Measurements from ENCODE around the gene UNCX. TPM values are rescaled to one million over a fixed set of nuclear protein-coding genes. Genes with fewer than 3 reads are reported as not detected.

UNCX gene
- total RNA-seq, 1 experiment from 2014 or later: not detected

DNA sequence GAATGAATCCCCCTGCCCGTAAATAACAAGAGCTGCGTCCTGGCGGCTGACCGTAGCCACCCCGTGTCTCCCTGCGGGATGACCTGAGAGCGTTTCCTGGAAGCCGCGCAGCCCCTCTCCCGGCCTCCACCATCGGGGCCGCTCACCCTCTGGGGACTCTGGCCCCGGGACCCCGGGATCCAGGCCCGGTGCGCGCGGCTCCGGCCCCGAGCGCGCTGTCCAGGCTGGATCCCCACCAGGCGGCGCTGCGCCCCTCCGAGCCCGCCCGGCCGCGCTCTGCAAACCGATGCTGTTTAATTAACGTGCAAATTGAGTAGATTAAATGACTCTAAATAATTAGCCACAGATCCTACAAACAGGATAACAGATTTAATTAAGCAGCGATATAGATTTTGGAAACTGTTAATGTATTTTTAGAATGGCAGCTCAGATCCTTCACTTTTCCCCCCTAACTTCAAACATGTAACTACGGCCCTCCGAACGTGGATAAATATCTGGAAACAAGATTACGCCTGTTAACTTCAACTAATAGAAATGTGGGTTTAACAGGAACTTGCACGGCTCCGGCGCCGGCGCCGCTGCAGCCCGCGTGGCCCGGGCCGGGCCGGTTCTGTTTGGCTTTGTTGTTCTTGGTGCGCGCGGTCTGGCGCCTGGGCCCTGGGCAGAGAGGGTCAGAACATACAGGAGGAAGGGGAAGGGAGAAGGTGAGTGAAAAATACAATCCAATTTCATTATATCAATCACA, 7.1 kb upstream of the UNCX start:
- peak; percentile 95 for ATAC-seq

More for the DNA sequence above, 7.1 kb upstream of the UNCX start:
- POLR2A ChIA-PET: no interaction called here
- Histone ChIP-seq H2AFZ (ENCODE audit: low read depth, low read length, poor library complexity, severe bottlenecking) (peak overlapping the region; percentile 73), H3K79me2 (ENCODE audit: insufficient read depth, low read length) (no peaks in the 10 kb centered on the region), H3K27ac (ENCODE audit: low read depth, low read length) (no peak overlapping the region), H3K4me2 (ENCODE audit: low read length) (peak overlapping the region; percentile 42), H4K20me1 (ENCODE audit: insufficient read depth) (no peaks in the 10 kb centered on the region), H3K9ac (ENCODE audit: low read length) (no peak overlapping the region), H3K36me3 (ENCODE audit: control insufficient read depth in 1 of 2, insufficient read depth in 2 of 2, low read length in 2 of 2) (no peaks in the 10 kb centered on the region), H3K9me2 (ENCODE audit: insufficient read depth) (no peaks in the 10 kb centered on the region), H3K27me3 (ENCODE audit: insufficient read depth, low read length) (no peaks in the 10 kb centered on the region), H3K4me1 (ENCODE audit: control insufficient read depth in 1 of 2, insufficient read depth in 2 of 2, low read length in 2 of 2) (no peaks in the 10 kb centered on the region), H3K9me3 (ENCODE audit: control insufficient read depth in 1 of 2, insufficient read depth in 1 of 2, low read depth in 1 of 2, low read length in 2 of 2) (no peaks in the 10 kb centered on the region), H3K4me3 (replicated peaks in 1 of 2; ENCODE audit: low read depth in 1 of 2, low read length in 2 of 2) (no peak overlapping the region)
- RAD21 ChIA-PET (ENCODE audit: low non-redundant PET in 1 of 2, low total read pairs in 2 of 2, uncharacterized antibody in 2 of 2, unreplicated experiment in 2 of 2): interaction anchor here in 1 of 2 experiments (0.7 kb wide), 1 partner anchor 63 kb away, joined by 3 read pairs; no protein-coding TSS in a partner anchor
- DNase-seq (ENCODE audit: low read depth, low spot score): no peak
- intact Hi-C loops (cut with micrococcal nuclease): loop anchor here (1.0 kb wide), 2 partner anchors 188 to 249 kb away; no protein-coding TSS in a partner anchor
- TF ChIP-seq, protein P1, sequence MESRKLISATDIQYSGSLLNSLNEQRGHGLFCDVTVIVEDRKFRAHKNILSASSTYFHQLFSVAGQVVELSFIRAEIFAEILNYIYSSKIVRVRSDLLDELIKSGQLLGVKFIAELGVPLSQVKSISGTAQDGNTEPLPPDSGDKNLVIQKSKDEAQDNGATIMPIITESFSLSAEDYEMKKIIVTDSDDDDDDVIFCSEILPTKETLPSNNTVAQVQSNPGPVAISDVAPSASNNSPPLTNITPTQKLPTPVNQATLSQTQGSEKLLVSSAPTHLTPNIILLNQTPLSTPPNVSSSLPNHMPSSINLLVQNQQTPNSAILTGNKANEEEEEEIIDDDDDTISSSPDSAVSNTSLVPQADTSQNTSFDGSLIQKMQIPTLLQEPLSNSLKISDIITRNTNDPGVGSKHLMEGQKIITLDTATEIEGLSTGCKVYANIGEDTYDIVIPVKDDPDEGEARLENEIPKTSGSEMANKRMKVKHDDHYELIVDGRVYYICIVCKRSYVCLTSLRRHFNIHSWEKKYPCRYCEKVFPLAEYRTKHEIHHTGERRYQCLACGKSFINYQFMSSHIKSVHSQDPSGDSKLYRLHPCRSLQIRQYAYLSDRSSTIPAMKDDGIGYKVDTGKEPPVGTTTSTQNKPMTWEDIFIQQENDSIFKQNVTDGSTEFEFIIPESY (IDR thresholded peaks at IDR 0.05; ENCODE audit: extremely low read depth, insufficient replicate concordance, low read length): no peak
- TF ChIP-seq EGR1 (IDR thresholded peaks at IDR 0.05; ENCODE audit: low read depth) (no peak), MAX (IDR thresholded peaks at IDR 0.05) (no peak), EZH2 (IDR thresholded peaks at IDR 0.05) (no peak), RAD21 (IDR thresholded peaks at IDR 0.05; ENCODE audit: low read depth) (peak; percentile 92), SRF (IDR thresholded peaks at IDR 0.05; ENCODE audit: low read depth) (no peak), CBX3 (IDR thresholded peaks at IDR 0.05; ENCODE audit: low read depth) (no peak), POLR2A (IDR thresholded peaks at IDR 0.05; ENCODE audit: borderline replicate concordance, extremely low read depth, insufficient read depth, insufficient read length) (no peak), CEBPB (IDR thresholded peaks at IDR 0.05; ENCODE audit: low read depth) (no peak), POLR2AphosphoS5 (IDR thresholded peaks at IDR 0.05; ENCODE audit: low read depth, low read length) (no peak)
- TF ChIP-seq, protein P2, sequence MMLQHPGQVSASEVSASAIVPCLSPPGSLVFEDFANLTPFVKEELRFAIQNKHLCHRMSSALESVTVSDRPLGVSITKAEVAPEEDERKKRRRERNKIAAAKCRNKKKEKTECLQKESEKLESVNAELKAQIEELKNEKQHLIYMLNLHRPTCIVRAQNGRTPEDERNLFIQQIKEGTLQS (IDR thresholded peaks at IDR 0.05): no peak
- TF ChIP-seq, protein P3, sequence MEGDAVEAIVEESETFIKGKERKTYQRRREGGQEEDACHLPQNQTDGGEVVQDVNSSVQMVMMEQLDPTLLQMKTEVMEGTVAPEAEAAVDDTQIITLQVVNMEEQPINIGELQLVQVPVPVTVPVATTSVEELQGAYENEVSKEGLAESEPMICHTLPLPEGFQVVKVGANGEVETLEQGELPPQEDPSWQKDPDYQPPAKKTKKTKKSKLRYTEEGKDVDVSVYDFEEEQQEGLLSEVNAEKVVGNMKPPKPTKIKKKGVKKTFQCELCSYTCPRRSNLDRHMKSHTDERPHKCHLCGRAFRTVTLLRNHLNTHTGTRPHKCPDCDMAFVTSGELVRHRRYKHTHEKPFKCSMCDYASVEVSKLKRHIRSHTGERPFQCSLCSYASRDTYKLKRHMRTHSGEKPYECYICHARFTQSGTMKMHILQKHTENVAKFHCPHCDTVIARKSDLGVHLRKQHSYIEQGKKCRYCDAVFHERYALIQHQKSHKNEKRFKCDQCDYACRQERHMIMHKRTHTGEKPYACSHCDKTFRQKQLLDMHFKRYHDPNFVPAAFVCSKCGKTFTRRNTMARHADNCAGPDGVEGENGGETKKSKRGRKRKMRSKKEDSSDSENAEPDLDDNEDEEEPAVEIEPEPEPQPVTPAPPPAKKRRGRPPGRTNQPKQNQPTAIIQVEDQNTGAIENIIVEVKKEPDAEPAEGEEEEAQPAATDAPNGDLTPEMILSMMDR (IDR thresholded peaks at IDR 0.05 in 2 of 3, conservative IDR thresholded peaks at IDR 0.05 in 1 of 3; ENCODE audit: borderline replicate concordance in 1 of 3, insufficient read depth in 1 of 3, low read depth in 2 of 3, low read length in 2 of 3): peak; percentile 87 to 94 (median 89)
- TF ChIP-seq, protein P4, sequence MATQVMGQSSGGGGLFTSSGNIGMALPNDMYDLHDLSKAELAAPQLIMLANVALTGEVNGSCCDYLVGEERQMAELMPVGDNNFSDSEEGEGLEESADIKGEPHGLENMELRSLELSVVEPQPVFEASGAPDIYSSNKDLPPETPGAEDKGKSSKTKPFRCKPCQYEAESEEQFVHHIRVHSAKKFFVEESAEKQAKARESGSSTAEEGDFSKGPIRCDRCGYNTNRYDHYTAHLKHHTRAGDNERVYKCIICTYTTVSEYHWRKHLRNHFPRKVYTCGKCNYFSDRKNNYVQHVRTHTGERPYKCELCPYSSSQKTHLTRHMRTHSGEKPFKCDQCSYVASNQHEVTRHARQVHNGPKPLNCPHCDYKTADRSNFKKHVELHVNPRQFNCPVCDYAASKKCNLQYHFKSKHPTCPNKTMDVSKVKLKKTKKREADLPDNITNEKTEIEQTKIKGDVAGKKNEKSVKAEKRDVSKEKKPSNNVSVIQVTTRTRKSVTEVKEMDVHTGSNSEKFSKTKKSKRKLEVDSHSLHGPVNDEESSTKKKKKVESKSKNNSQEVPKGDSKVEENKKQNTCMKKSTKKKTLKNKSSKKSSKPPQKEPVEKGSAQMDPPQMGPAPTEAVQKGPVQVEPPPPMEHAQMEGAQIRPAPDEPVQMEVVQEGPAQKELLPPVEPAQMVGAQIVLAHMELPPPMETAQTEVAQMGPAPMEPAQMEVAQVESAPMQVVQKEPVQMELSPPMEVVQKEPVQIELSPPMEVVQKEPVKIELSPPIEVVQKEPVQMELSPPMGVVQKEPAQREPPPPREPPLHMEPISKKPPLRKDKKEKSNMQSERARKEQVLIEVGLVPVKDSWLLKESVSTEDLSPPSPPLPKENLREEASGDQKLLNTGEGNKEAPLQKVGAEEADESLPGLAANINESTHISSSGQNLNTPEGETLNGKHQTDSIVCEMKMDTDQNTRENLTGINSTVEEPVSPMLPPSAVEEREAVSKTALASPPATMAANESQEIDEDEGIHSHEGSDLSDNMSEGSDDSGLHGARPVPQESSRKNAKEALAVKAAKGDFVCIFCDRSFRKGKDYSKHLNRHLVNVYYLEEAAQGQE (IDR thresholded peaks at IDR 0.05; ENCODE audit: low read depth): no peak
- CTCF ChIA-PET: interaction anchor here (1.0 to 1.8 kb wide), 2 partner anchors 184 to 248 kb away, joined by 3 to 4 read pairs (median 4); no protein-coding TSS in a partner anchor
- no TSS peak for BruUV-seq (replicated peaks)

Measured in HCT116 (cell line).